ENCODE data around the gene FILIP1L.
"Not testable (repeated sequence)": the region's sequence is repeated elsewhere in the genome, so short reads cannot be mapped to it uniquely, and the experiment has no call there.

Gene FILIP1L

GRCh38 chr3:100072326-100073048 is 41.8 kb downstream of the FILIP1L start:
- DNase-seq, result no peak

- DNase-seq, result no peak
These were observed 44.8 kb downstream of the FILIP1L start for GRCh38 chr3:100069472-100069871.

GRCh38 chr3:100068826-100069225 is 45.5 kb downstream of the FILIP1L start:
- DNase-seq, result peak; percentile 37

GRCh38 chr3:100067589-100067988 is 46.7 kb downstream of the FILIP1L start:
- DNase-seq, result no peak

GRCh38 chr3:100063929-100064461 is 50.3 kb downstream of the FILIP1L start:
- no peak for DNase-seq

GRCh38 chr3:100062665-100063064 is 51.6 kb downstream of the FILIP1L start:
- DNase-seq, result no peak

- no peak for DNase-seq
These were observed 53.4 kb downstream of the FILIP1L start for GRCh38 chr3:100060685-100061484.

GRCh38 chr3:100059472-100059871 is 54.8 kb downstream of the FILIP1L start:
- no peak for DNase-seq

GRCh38 chr3:100057716-100058575 is 56.4 kb downstream of the FILIP1L start:
- no peak for DNase-seq

GRCh38 chr3:100053951-100054620 is 60.2 kb downstream of the FILIP1L start:
- no peak for DNase-seq

GRCh38 chr3:100051513-100051912 is 62.8 kb downstream of the FILIP1L start:
- not testable (repeated sequence) for DNase-seq

- no peak for DNase-seq
These were observed 66.1 kb downstream of the FILIP1L start for GRCh38 chr3:100048248-100048647.

GRCh38 chr3:100047455-100048141 is 66.7 kb downstream of the FILIP1L start:
- no peak for DNase-seq

- no peak for DNase-seq
These were observed 67.3 kb downstream of the FILIP1L start for GRCh38 chr3:100046986-100047385.

GRCh38 chr3:100045696-100046095 is 68.6 kb downstream of the FILIP1L start:
- DNase-seq, result no peak

GRCh38 chr3:100044369-100044768 is 69.9 kb downstream of the FILIP1L start:
- DNase-seq, result no peak

- no peak for DNase-seq
These were observed 71.0 kb downstream of the FILIP1L start for GRCh38 chr3:100043271-100043670.

GRCh38 chr3:100042166-100042981 is 71.9 kb downstream of the FILIP1L start:
- no peak for DNase-seq

- no peak for DNase-seq
These were observed 73.0 kb downstream of the FILIP1L start for GRCh38 chr3:100041328-100041749.

GRCh38 chr3:100040451-100041225 is 73.7 kb downstream of the FILIP1L start:
- no peak for DNase-seq
